ENCODE results near the gene PYY.
"Not testable (repeated sequence)": the region's sequence is repeated elsewhere in the genome, so short reads cannot be mapped to it uniquely, and the experiment has no call there.

PYY gene

DNA sequence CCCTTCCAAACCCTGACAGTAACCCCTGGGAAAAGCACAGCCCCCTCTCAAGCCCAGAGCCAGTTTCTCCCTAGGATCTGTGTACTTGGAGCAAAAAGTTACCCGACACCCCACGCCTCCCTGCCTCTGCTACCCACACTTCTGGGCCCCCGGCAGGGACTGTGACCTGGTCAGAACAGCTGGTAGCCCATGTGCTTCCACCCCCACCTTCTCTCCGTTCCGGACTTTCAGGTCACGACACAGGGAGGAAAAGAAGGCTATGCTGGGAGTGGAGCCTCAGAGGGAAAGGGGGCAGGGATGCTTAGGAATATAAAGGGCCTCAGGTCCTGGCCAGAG, 17.8 kb downstream of the PYY start:
- H3K9me3 ChIP-seq, result no peaks in the 10 kb centered on the region
- DNase-seq, result no peak
- H3K27me3 ChIP-seq, result no peaks in the 10 kb centered on the region
- no peak overlapping the region for H3K4me3 ChIP-seq (ENCODE audit: low read depth, low read length)
- no peaks in the 10 kb centered on the region for H3K4me1 ChIP-seq
- no peak for TF ChIP-seq CTCF (IDR thresholded peaks at IDR 0.05; ENCODE audit: low read depth, low read length)
- H3K36me3 ChIP-seq, result no peaks in the 10 kb centered on the region

GRCh38 chr17:43935204-43935925, 18.4 kb downstream of the PYY start:
- Histone ChIP-seq H3K36me3 (no peaks in the 10 kb centered on the region), H3K9me3 (no peaks in the 10 kb centered on the region), H3K27me3 (no peaks in the 10 kb centered on the region), H3K4me3 (ENCODE audit: low read depth, low read length) (no peak overlapping the region), H3K4me1 (no peaks in the 10 kb centered on the region)
- no peak for TF ChIP-seq CTCF (IDR thresholded peaks at IDR 0.05; ENCODE audit: low read depth, low read length)
- no peak for DNase-seq

- Histone ChIP-seq H3K4me3 (ENCODE audit: low read depth, low read length) (no peak overlapping the region), H3K4me1 (no peaks in the 10 kb centered on the region), H3K27me3 (peaks cover 4% of the 10 kb centered on the region; the same call in 1 of the 2 replicates), H3K36me3 (no peaks in the 10 kb centered on the region), H3K9me3 (no peaks in the 10 kb centered on the region)
- no peak for TF ChIP-seq CTCF (IDR thresholded peaks at IDR 0.05; ENCODE audit: low read depth, low read length)
- no peak for DNase-seq
Observed at GRCh38 chr17:43932923-43933322, 20.8 kb downstream of the PYY start.

DNA sequence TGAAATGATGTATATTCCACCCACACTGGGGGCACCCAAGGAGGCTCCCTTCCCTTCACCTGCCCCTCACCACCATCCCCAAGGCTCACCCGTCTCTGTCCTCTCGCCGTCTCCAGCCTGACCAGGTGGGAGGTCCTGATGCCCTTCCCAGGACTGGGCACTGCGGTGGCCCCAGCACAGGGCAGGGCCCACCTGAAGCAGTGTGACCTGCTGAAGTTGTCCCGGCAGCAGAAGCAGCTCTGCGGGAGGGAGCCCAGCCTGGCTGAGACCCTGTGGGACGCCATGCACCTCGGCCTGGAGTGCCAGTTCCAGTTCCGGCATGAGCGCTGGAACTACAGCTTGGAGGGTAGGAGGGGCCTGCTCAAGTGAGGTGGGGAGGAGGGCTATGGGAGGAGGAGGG, 21.4 kb downstream of the PYY start:
- no peak for TF ChIP-seq CTCF (IDR thresholded peaks at IDR 0.05; ENCODE audit: low read depth, low read length)
- no peaks in the 10 kb centered on the region for H3K9me3 ChIP-seq

DNA sequence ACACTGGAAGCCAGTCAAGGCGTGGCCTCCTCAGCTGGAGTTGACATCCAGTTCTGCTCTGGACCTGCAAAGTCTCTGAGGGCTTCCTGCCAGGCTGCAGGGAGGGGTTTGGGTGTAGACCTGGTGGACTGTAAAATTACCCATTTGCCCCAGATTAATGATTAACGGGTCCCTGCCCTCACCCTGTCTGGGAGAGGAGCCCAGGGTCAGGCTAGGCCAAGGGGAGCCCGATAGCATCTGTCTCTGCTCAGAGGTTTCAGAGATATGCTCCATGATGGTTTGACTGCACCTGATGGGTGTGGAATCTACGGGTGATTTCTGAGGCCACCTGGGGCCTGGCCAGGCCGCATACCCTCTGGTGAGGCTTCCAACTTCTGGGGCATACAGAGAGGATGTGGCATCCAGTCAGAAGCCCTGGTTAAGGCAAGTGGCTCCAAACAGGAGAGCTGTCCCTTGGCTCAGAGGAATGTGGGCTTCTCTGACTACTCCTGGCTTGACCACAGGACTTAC, 22.6 kb downstream of the PYY start:
- Histone ChIP-seq H3K4me1 (peaks cover 3% of the 10 kb centered on the region), H3K27me3 (peaks cover 14% of the 10 kb centered on the region), H3K4me3 (ENCODE audit: low read depth, low read length) (no peak overlapping the region), H3K36me3 (no peaks in the 10 kb centered on the region), H3K9me3 (no peaks in the 10 kb centered on the region)
- no peak for TF ChIP-seq CTCF (IDR thresholded peaks at IDR 0.05; ENCODE audit: low read depth, low read length)
- no peak for DNase-seq

More for the DNA sequence above, 21.4 kb downstream of the PYY start:
- Histone ChIP-seq H3K4me1 (no peaks in the 10 kb centered on the region), H3K4me3 (ENCODE audit: low read depth, low read length) (no peak overlapping the region), H3K36me3 (no peaks in the 10 kb centered on the region), H3K27me3 (peaks cover 4% of the 10 kb centered on the region)
- DNase-seq, result no peak

DNA sequence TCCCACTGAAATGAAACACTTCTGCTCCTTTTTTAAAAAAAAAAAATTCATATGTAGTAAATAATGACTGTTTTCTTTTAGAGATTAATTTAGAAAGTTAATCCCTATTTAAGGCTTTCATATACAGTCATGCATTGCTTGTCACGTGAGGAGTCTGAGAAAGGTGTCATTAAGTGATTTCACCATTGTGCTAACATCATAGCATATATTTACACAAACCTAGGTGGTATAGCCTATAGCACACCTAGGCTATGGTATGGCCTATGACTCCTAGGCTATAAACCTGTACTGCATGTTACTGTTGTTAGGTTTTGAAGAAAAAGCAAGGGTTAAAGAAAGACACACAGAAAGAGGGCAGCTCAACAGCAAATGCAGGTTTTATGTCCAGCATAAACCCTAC, 25.1 kb downstream of the PYY start:
- H3K4me3 ChIP-seq (ENCODE audit: low read depth, low read length), result no peak overlapping the region
- H3K27me3 ChIP-seq, result peaks cover 18% of the 10 kb centered on the region
- no peak for DNase-seq
- H3K9me3 ChIP-seq, result no peaks in the 10 kb centered on the region; the same call in 1 of the 2 replicates
- no peak for TF ChIP-seq CTCF (IDR thresholded peaks at IDR 0.05; ENCODE audit: low read depth, low read length)
- H3K36me3 ChIP-seq, result no peaks in the 10 kb centered on the region
- peaks cover 3% of the 10 kb centered on the region for H3K4me1 ChIP-seq

GRCh38 chr17:43927929-43928328, 25.8 kb downstream of the PYY start:
- H3K9me3 ChIP-seq; DNase-seq; H3K4me1 ChIP-seq; H3K36me3 ChIP-seq; H3K4me3 ChIP-seq (ENCODE audit: low read depth, low read length): not testable (repeated sequence)
- H3K27me3 ChIP-seq, result peaks cover 18% of the 10 kb centered on the region

Measured in BE2C (cell line).